HFF-Myc (cell line): ENCODE results near the gene PHACTR2.

ENCODE experiments used
- DNase-seq: peaks from one replicate; pipeline ENCODE4 v3.0.0-alpha.2; 2011; ENCODE audit warnings: low read depth; ENCODE audit errors: extremely low read depth
- H3K4me3 ChIP-seq: replicated peaks from 2 replicates; pipeline ENCODE4 v1.5.1; 2011; ENCODE audit warnings: low read depth, mild to moderate bottlenecking, control low read depth, low read length
- CTCF ChIP-seq: IDR thresholded peaks from 2 replicates; pipeline ENCODE4 v1.5.1; 2012; ENCODE audit warnings: mild to moderate bottlenecking, low read depth, low read length, control low read depth; ENCODE audit errors: missing control alignments

Gene PHACTR2

GRCh38 chr6:143685653-143686052, 7.9 kb downstream of the PHACTR2 start:
- no peak overlapping the region for H3K4me3 ChIP-seq
- TF ChIP-seq CTCF, result no peak
- no peak for DNase-seq

- no peak for TF ChIP-seq CTCF
- DNase-seq, result no peak
- no peak overlapping the region for H3K4me3 ChIP-seq
Observed at GRCh38 chr6:143687591-143687990, 9.8 kb downstream of the PHACTR2 start.

- no peak for DNase-seq
- TF ChIP-seq CTCF, result no peak
- no peak overlapping the region for H3K4me3 ChIP-seq
Observed at GRCh38 chr6:143688681-143689080, 10.9 kb downstream of the PHACTR2 start.

GRCh38 chr6:143689852-143690251, 12.1 kb downstream of the PHACTR2 start:
- no peak overlapping the region for H3K4me3 ChIP-seq
- no peak for TF ChIP-seq CTCF
- no peak for DNase-seq

GRCh38 chr6:143691155-143691554, 13.4 kb downstream of the PHACTR2 start:
- TF ChIP-seq CTCF, result no peak
- no peak overlapping the region for H3K4me3 ChIP-seq
- no peak for DNase-seq

GRCh38 chr6:143691900-143692636, 14.3 kb downstream of the PHACTR2 start:
- DNase-seq, result no peak
- TF ChIP-seq CTCF, result no peak
- H3K4me3 ChIP-seq, result no peak overlapping the region

GRCh38 chr6:143692696-143693095, 14.9 kb downstream of the PHACTR2 start:
- no peak for DNase-seq
- no peak for TF ChIP-seq CTCF
- no peak overlapping the region for H3K4me3 ChIP-seq
